NB4 (cell line): ENCODE measurements around the gene DGCR8.
A peak's percentile ranks its signal among the peaks of the same experiment; 100 is the strongest.

Source experiments
- DNase-seq: peaks from one replicate; pipeline ENCODE4 v3.0.0; 2010; ENCODE audit warnings: low read depth
- H3K4me3 ChIP-seq: one replicate; pipeline ENCODE4 v1.5.1; 2011; ENCODE audit warnings: mild to moderate bottlenecking, low read depth, low read length, moderate library complexity
- CTCF ChIP-seq: IDR thresholded peaks from one replicate; pipeline ENCODE4 v1.5.1; 2012; ENCODE audit warnings: low read depth, low read length
- MAX ChIP-seq: IDR thresholded peaks from 2 replicates; pipeline ENCODE4 v1.6.1; 2011; ENCODE audit warnings: low read depth, low read length
- MYC ChIP-seq: IDR thresholded peaks from 2 replicates; pipeline ENCODE4 v1.6.1; 2011; ENCODE audit warnings: low read depth, low read length
- POLR2A ChIP-seq: IDR thresholded peaks from 2 replicates; pipeline ENCODE4 v1.6.1; 2011; ENCODE audit warnings: mild to moderate bottlenecking; ENCODE audit not compliant: insufficient read length; ENCODE audit errors: extremely low read depth

Gene DGCR8

GRCh38 chr22:20060700-20061480, 19.2 kb upstream of the DGCR8 start:
- no peak for DNase-seq
- TF ChIP-seq MYC, result no peak
- peak; percentile 18 for TF ChIP-seq CTCF
- H3K4me3 ChIP-seq, result no peak overlapping the region

- H3K4me3 ChIP-seq, result no peak overlapping the region
- DNase-seq, result no peak
- no peak for TF ChIP-seq CTCF
- TF ChIP-seq POLR2A, result no peak
- no peak for TF ChIP-seq MYC
- no peak for TF ChIP-seq MAX
Observed at GRCh38 chr22:20061481-20061861, 18.6 kb upstream of the DGCR8 start.

- no peak for DNase-seq
- TF ChIP-seq MYC, result no peak
- no peak overlapping the region for H3K4me3 ChIP-seq
Observed at GRCh38 chr22:20062043-20062765, 17.8 kb upstream of the DGCR8 start.

GRCh38 chr22:20062766-20063083, 17.3 kb upstream of the DGCR8 start:
- TF ChIP-seq MAX, result no peak
- TF ChIP-seq CTCF, result no peak
- no peak for DNase-seq
- H3K4me3 ChIP-seq, result no peak overlapping the region

GRCh38 chr22:20063271-20064139, 16.5 kb upstream of the DGCR8 start:
- no peak for DNase-seq
- TF ChIP-seq MAX, result no peak
- TF ChIP-seq POLR2A, result no peak
- TF ChIP-seq CTCF, result no peak
- no peak for TF ChIP-seq MYC
- no peak overlapping the region for H3K4me3 ChIP-seq

- TF ChIP-seq CTCF (no peak), MYC (no peak), MAX (no peak), POLR2A (no peak)
- DNase-seq, result no peak
- H3K4me3 ChIP-seq, result no peak overlapping the region
Observed at GRCh38 chr22:20064140-20064480, 15.9 kb upstream of the DGCR8 start.
